ENCODE data around the gene LARP4B. TPM values are rescaled to one million over a fixed set of nuclear protein-coding genes. Genes with fewer than 3 reads are reported as not detected.
"Not testable (repeated sequence)": the region's sequence is repeated elsewhere in the genome, so short reads cannot be mapped to it uniquely, and the experiment has no call there.

Gene LARP4B
- total RNA-seq, 4 donors from 2014 or later = 17.4 to 76.8 (median 32.2) TPM

DNA sequence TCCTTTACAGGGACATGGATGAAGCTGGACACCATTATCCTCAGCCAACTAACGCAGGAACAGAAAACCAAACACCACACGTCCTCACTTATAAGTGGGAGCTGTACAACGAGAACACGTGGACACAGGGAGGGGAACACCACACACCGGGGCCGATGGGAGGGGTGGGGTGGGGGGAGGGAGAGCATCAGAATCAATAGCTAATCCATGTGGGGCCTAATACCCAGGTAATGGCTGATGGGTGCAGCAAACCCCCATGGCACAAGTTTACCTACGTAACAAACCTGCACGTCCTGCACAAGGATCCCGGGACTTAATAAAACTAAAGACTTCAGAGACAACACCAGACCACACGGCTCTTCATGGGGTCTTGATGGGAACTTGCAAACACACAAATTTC lies 159.9 kb downstream of the LARP4B start:
- Histone ChIP-seq H3K27me3 (no peaks in the 10 kb centered on the region), H3K4me1 (no peaks in the 10 kb centered on the region), H3K9me3 (no peaks in the 10 kb centered on the region), H3K27ac (no peak overlapping the region), H3K4me3 (no peak overlapping the region), H3K36me3 (no peaks in the 10 kb centered on the region)
- no peak for TF ChIP-seq POLR2A (IDR thresholded peaks at IDR 0.05)
- TF ChIP-seq, protein P1, sequence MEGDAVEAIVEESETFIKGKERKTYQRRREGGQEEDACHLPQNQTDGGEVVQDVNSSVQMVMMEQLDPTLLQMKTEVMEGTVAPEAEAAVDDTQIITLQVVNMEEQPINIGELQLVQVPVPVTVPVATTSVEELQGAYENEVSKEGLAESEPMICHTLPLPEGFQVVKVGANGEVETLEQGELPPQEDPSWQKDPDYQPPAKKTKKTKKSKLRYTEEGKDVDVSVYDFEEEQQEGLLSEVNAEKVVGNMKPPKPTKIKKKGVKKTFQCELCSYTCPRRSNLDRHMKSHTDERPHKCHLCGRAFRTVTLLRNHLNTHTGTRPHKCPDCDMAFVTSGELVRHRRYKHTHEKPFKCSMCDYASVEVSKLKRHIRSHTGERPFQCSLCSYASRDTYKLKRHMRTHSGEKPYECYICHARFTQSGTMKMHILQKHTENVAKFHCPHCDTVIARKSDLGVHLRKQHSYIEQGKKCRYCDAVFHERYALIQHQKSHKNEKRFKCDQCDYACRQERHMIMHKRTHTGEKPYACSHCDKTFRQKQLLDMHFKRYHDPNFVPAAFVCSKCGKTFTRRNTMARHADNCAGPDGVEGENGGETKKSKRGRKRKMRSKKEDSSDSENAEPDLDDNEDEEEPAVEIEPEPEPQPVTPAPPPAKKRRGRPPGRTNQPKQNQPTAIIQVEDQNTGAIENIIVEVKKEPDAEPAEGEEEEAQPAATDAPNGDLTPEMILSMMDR (IDR thresholded peaks at IDR 0.05) = no peak
- intact Hi-C loops (cut with DNase I; ENCODE audit: low total_unique reads) = no loop called here
- DNase-seq = no peak

DNA sequence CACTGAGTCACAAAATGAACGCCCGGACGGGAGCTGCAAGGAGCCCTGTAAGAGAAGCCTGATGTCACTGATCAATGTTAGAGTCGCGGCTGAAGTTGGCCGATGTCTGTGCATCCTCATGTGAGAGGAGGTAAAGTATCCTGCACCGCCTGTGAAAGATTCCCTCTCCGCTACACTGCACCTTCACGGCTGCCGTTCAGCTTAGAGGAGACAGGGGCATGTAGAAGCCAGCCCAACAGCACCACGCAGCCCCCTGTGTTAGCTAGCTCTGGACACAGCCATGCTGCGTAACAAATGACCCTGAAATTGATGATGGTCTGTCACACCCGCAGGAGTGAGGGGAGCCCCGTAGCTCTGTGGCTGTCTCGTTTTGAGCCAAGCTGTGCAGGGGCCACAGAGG lies 160.5 kb downstream of the LARP4B start:
- Histone ChIP-seq H3K27ac (no peak overlapping the region), H3K4me3 (no peak overlapping the region), H3K27me3 (no peaks in the 10 kb centered on the region), H3K9me3 (no peaks in the 10 kb centered on the region), H3K4me1 (no peaks in the 10 kb centered on the region), H3K36me3 (no peaks in the 10 kb centered on the region)
- TF ChIP-seq, protein P1 (IDR thresholded peaks at IDR 0.05) = no peak
- TF ChIP-seq POLR2A (IDR thresholded peaks at IDR 0.05) = no peak
- intact Hi-C loops (cut with DNase I; ENCODE audit: low total_unique reads) = no loop called here
- no peak for DNase-seq

DNA sequence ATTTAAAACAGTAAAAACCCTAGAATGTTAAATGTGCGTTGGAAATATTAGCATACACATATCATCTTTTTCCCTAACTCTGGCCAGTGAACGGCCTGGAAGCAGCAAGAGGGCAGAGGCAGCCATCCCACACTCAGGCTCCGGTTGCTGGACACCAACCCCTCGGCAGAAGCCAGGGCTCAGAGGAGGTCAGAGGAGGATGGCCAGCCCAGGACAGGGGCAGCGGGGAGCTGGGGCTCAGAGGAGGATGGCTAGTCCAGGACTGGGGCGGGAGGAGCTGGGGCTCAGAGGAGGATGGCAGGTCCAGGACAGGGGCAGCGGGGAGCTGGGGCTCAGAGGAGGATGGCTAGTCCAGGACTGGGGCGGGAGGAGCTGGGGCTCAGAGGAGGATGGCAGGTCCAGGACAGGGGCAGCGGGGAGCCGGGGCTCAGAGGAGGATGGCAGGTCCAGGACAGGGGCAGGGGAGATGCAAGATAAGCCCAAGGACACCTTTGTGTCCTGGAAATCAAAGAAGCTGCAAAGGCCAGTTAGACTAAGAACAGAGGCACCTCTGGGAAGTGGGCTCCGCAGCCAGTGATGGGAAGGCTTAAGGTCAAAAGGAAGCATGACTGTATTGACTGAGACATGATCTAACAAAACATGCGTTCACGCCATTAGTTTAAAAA lies 161.3 kb downstream of the LARP4B start:
- intact Hi-C loops (cut with DNase I; ENCODE audit: low total_unique reads); H3K9me3 ChIP-seq; H3K27ac ChIP-seq; H3K4me3 ChIP-seq; DNase-seq; H3K4me1 ChIP-seq; H3K27me3 ChIP-seq; H3K36me3 ChIP-seq: not testable (repeated sequence)

DNA sequence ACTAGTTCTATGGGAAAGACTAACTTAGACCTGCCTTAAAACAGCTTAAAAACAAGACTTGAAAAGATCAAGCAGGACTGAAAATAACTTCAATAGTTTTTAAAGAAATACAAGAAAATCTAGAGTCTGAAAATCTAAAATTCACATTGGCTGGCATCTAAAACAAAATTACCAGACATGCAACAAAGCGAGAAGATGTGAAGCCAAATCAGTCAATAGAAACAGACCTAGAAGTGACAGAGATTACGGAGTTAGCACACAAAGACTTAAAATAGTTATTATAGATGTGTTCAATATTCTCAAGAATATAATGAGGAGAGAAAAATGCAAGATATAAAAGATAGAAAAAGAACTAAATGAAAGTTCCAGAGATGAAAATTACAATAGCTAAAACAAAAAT lies 163.7 kb downstream of the LARP4B start:
- DNase-seq = no peak
- TF ChIP-seq, protein P1 (IDR thresholded peaks at IDR 0.05) = no peak
- TF ChIP-seq POLR2A (IDR thresholded peaks at IDR 0.05) = no peak
- intact Hi-C loops (cut with DNase I; ENCODE audit: low total_unique reads) = no loop called here
- no peaks in the 10 kb centered on the region for H3K36me3 ChIP-seq
- no peaks in the 10 kb centered on the region for H3K9me3 ChIP-seq
- H3K4me1 ChIP-seq = no peaks in the 10 kb centered on the region
- no peak overlapping the region for H3K4me3 ChIP-seq
- H3K27me3 ChIP-seq = no peaks in the 10 kb centered on the region
- H3K27ac ChIP-seq = no peak overlapping the region

DNA sequence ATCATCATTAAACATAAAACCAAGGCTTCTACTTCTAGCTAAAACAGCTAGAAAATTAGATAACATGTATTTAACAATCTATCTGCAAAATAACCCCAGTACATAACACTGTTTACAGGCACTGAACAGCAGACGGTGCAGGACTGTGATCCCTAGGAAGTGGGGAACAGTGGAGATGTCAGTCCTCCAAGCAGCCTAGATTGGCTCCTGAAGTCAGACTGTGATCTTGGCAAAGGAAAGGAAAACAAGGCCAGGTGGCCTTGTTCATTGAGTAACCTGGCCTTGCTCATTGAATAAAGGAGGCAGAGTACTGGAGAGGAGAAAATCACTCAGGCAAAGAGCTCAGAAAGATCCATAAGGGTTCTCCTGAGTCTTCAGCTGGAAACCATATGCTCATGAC lies 164.3 kb downstream of the LARP4B start:
- H3K36me3 ChIP-seq = no peaks in the 10 kb centered on the region
- H3K27me3 ChIP-seq = no peaks in the 10 kb centered on the region
- H3K4me1 ChIP-seq = no peaks in the 10 kb centered on the region
- no peak for TF ChIP-seq POLR2A (IDR thresholded peaks at IDR 0.05)
- TF ChIP-seq, protein P1 (IDR thresholded peaks at IDR 0.05) = no peak
- H3K27ac ChIP-seq = no peak overlapping the region
- no peaks in the 10 kb centered on the region for H3K9me3 ChIP-seq
- intact Hi-C loops (cut with DNase I; ENCODE audit: low total_unique reads) = no loop called here
- DNase-seq = no peak
- no peak overlapping the region for H3K4me3 ChIP-seq

DNA sequence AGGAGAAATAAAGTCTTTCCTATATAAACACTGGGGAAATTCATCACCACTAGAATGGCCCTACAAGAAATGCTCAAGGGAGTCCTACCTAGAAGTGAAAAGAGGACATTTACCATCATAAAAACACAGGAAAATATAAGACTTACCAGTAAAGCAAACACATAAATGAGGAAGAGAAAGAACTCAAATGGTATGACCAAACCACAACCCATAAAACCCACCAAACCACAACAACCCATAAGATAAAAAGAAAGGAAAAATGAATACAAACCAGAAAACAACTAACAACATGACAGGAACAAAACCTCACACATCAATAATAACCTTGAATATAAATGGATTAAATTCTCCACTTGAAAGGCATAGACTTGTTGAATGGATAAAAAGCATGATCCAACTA lies 170.1 kb downstream of the LARP4B start:
- Histone ChIP-seq H3K4me3 (no peak overlapping the region), H3K4me1 (no peaks in the 10 kb centered on the region), H3K27ac (no peak overlapping the region), H3K27me3 (no peaks in the 10 kb centered on the region), H3K9me3 (peaks cover 0 to 19% of the 10 kb centered on the region in 2 donors), H3K36me3 (no peaks in the 10 kb centered on the region)
- intact Hi-C loops (cut with DNase I; ENCODE audit: low total_unique reads) = no loop called here
- TF ChIP-seq POLR2A (IDR thresholded peaks at IDR 0.05) = no peak
- TF ChIP-seq, protein P1 (IDR thresholded peaks at IDR 0.05) = no peak
- no peak for DNase-seq

All from uterus (tissue), 4 donors.